ENCODE measurements around the gene POP5.
"Not testable (repeated sequence)": the region's sequence is repeated elsewhere in the genome, so short reads cannot be mapped to it uniquely, and the experiment has no call there.

The POP5 gene, protein sequence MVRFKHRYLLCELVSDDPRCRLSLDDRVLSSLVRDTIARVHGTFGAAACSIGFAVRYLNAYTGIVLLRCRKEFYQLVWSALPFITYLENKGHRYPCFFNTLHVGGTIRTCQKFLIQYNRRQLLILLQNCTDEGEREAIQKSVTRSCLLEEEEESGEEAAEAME

GRCh38 chr12:120580787-120581723, at the start of gene POP5:
POP5 (minus strand) TSS chr12:120581402; CDS start chr12:120581362, 40 bp downstream.
- DNase-seq (ENCODE audit: low read depth in 2 of 2) = peak; percentile 90

- DNase-seq (ENCODE audit: low read depth in 2 of 2) = no peak
These were observed 49.1 kb upstream of the POP5 start for GRCh38 chr12:120630104-120630892.

DNA sequence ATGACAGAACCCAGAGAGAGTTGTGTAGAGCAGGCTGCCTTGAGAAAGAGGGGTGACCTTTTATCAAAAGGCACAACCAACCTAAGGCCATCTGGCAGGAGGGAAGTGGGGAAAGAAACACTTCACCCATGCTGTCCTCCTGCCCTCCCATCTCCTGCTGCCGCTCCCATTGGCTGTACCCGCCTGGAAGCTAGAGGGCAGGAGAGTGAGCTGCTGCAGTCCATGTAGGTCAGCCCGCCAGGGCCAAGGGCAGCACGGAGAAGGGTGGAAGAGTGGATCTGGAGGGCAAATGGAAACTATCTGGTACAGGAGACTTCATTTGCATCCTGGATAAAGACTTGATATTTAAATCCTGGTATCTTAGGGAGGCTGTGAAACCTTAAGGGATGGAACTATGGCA, 47.7 kb upstream of the POP5 start:
- no peak for DNase-seq (ENCODE audit: low read depth in 2 of 2)

GRCh38 chr12:120625557-120626419, 44.6 kb upstream of the POP5 start:
- no peak for DNase-seq (ENCODE audit: low read depth in 2 of 2)

GRCh38 chr12:120620624-120621023, 39.4 kb upstream of the POP5 start:
- no peak for DNase-seq (ENCODE audit: low read depth in 2 of 2)

GRCh38 chr12:120618954-120619615, 37.9 kb upstream of the POP5 start:
- DNase-seq (ENCODE audit: low read depth in 2 of 2) = no peak

DNA sequence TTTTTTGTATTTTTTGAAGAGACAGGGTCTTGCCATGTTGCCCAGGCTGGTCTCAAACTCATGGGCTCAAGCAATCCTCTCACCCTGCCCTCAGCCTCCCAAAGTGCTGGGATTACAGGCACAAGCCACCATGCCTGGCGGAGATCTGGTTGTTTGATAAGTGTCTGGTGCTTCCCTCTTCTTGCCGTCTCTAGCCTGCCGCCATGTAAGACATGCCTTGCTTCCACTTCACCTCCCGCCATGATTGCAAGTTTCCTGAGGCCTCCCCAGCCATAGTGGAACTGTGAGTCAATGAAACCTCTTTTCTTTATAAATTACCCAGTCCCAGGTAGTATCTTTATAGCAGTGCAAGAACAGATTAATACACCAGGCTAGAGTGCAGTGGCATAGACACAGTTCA, 36.6 kb upstream of the POP5 start:
- DNase-seq (ENCODE audit: low read depth in 2 of 2) = not testable (repeated sequence)

GRCh38 chr12:120617193-120617592, 36.0 kb upstream of the POP5 start:
- not testable (repeated sequence) for DNase-seq (ENCODE audit: low read depth in 2 of 2)

- DNase-seq (ENCODE audit: low read depth in 2 of 2) = no peak
These were observed 33.6 kb upstream of the POP5 start for GRCh38 chr12:120614848-120615247.

- not testable (repeated sequence) for DNase-seq (ENCODE audit: low read depth in 2 of 2)
These were observed 30.3 kb upstream of the POP5 start for GRCh38 chr12:120611534-120611933.

DNA sequence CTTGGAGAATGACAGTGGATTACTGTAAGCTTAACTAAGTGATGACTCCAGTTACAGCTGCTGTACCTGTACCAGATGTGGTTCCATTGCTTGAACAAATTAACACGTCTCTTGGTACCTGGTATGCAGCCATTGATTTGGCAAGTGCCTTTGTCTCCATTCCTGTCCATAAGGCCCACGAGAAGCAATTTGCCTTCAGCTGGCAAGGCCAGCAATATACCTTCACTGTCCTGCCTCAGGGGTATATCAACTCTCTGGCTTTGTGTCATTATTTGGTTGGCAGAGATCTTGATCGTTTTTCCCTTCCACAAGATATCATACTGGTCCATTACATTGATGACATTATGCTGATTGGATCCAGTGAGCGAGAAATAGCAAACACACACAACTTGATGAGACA, 29.4 kb upstream of the POP5 start:
- no peak for DNase-seq (ENCODE audit: low read depth in 2 of 2)

DNA sequence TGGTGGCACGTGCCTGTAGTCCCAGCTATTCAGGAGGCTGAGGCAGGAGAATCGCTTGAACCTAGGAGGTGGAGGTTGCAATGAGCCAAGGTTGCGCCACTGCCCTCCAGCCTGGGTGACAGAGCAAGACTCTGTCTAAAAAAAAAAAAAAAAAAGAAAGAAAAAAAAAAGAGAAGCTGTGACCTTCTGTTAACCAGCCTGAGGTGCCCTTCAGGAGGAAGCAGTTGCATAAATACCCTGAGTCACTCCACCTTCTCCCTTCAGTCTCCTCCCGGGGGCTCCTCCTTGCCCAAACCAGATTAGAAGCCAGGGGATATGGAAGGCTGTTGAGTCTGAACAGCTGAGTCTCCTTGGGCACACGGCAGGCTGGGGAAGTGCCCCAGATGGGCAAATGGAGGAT, 21.2 kb upstream of the POP5 start:
- DNase-seq (ENCODE audit: low read depth in 2 of 2) = not testable (repeated sequence)

GRCh38 chr12:120599672-120600552, 18.7 kb upstream of the POP5 start:
- DNase-seq (ENCODE audit: low read depth in 2 of 2) = no peak

DNA sequence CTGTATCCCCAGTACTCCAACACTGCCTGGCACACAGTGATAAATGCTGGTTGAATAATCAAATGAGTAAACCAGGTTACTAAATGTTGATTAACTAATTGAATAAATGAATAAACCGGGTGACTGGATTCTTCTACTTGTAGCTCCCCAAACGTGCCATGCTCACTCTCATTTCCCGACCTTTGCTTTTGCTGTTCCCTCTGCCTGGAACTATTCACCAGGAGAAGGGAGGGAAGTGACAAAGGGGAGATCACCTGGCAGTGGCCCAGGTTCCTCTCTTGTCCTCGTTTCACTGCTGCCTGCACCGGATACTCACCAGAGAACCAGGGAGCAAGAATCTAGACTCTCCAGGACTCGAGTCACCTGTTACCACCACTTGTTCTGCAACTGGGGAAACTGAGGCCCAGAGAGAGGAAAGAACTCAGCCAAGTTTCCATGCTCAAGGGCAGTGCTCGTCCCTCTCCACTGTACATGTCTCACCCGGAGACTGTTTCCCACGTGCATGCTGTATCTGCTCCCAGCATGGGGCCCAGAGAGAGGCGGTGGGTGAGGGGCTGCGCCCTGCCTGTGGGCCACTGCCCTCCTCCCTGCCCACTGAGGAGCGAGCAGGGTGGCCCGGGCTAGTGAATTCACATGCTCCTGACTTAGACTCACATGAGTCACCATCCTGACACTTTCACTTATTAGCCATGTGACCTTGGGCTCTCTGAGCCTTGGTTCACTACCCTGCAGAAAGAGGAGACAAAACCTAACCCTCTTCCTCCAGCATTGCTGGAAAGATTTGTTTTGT, 17.7 kb upstream of the POP5 start:
- no peak for DNase-seq (ENCODE audit: low read depth in 2 of 2)

DNA sequence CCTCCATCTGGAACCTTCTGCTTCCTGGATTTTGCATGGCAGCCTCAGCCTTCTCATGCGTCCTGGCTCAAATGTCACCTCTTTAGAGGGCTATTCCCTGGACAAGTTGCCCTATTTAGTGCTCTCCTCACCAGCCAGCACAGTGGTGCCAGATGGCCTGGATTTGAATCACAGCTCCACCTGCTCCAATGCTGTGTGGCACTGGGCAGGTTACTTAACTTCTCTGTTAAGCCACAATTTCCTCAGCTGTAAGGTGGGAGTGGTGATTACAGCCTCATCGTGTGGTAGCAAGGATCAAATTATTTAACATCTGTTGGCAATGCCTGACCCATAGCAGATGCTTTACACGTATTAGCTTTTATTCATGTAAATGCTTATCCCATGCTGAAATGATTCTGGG, 16.7 kb upstream of the POP5 start:
- no peak for DNase-seq (ENCODE audit: low read depth in 2 of 2)

GRCh38 chr12:120596901-120597300, 15.7 kb upstream of the POP5 start:
- no peak for DNase-seq (ENCODE audit: low read depth in 2 of 2)

GRCh38 chr12:120592121-120593049, 11.2 kb upstream of the POP5 start:
- DNase-seq (ENCODE audit: low read depth in 2 of 2) = no peak

Measured in activated CD4-positive, alpha-beta T cell treated with anti-CD3 and anti-CD28 coated beads for 24 hours (primary cell).